ENCODE data around the gene PDE2A.

Gene PDE2A

GRCh38 chr11:72655014-72655413 is 19.2 kb downstream of the PDE2A start:
- no peak for DNase-seq

GRCh38 chr11:72653649-72654048 is 20.6 kb downstream of the PDE2A start:
- DNase-seq, result no peak

- no peak for DNase-seq
Observed at GRCh38 chr11:72652873-72653630, 21.2 kb downstream of the PDE2A start.

GRCh38 chr11:72652133-72652532 is 22.1 kb downstream of the PDE2A start:
- DNase-seq, result no peak

GRCh38 chr11:72649215-72649976 is 24.8 kb downstream of the PDE2A start:
- DNase-seq, result no peak

DNA sequence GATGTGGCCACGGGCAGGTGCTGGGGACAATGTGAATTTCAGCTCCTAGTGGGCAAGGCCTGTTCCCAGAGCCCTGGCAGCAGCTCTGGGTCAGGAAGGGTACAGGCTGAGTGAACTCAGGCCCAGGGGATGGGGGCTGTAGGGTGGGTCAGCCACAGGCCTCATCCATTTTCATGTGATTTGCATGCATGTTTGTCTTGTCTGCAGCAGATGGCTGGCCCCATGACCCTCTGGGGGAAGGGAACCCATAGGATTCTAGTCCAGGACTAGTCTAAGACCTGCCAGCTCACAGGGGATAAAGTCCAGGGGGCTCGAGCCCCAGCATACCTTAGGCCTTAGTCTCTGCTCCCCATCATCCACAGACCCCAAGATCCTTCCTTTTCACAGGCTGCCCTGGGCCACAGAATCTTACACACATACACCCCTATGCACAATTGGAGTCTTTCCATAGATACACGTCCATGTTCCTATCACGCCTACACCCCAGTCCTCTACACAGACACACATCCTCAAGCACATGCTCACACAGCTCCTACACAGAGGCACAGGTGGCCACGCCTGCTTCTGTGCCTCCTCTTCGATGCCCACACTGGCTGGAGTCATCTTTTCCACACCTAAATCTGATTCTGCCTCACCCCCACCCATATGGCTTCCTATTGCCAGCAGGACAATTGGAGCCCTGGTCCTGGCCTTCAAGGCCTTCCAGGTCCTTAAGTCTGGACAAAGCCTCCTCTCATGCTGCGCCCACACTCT is 25.7 kb downstream of the PDE2A start:
- no peak for DNase-seq

DNA sequence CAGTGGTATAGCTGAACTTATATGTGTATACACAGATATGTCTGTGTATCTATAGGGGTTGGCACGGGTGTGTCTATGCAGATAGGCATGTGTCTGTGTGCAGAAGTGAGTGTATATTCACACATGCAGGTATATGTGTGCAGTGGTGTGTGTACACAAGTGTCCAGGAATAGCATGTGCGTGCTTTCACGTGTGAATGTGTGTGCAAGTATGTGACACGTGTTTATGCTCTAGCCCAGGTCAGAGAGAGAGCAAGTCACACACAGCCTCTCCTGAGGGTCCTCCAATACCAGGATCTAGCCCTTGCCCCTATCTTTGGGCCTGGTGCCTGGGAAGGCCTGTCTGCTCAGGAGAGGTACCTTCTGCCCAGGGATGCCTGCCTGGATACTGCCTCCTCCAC is 26.3 kb downstream of the PDE2A start:
- no peak for DNase-seq

DNA sequence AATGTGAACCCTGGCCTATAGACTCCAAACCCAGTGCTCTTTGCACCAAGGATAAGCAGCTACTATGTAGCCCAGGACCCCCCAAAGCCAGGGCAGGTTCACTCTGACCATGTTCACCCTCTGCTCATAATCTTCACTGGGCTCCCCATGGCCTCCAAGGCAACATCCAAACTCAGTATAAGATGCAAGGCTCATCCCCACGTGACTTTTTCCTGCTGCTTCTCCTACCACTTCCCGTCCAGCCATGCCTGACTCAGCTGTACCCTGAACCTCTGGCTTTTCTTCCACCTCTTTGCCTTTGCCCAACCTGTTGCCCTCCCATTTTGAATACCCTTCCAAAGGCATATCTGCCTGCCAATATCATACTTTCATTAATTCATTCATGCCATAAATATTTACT is 27.8 kb downstream of the PDE2A start:
- DNase-seq, result no peak

- no peak for DNase-seq
Observed at GRCh38 chr11:72646024-72646423, 28.2 kb downstream of the PDE2A start.

- DNase-seq, result no peak
Observed at GRCh38 chr11:72643547-72643946, 30.7 kb downstream of the PDE2A start.

- no peak for DNase-seq
Observed at GRCh38 chr11:72642884-72643522, 31.2 kb downstream of the PDE2A start.

DNA sequence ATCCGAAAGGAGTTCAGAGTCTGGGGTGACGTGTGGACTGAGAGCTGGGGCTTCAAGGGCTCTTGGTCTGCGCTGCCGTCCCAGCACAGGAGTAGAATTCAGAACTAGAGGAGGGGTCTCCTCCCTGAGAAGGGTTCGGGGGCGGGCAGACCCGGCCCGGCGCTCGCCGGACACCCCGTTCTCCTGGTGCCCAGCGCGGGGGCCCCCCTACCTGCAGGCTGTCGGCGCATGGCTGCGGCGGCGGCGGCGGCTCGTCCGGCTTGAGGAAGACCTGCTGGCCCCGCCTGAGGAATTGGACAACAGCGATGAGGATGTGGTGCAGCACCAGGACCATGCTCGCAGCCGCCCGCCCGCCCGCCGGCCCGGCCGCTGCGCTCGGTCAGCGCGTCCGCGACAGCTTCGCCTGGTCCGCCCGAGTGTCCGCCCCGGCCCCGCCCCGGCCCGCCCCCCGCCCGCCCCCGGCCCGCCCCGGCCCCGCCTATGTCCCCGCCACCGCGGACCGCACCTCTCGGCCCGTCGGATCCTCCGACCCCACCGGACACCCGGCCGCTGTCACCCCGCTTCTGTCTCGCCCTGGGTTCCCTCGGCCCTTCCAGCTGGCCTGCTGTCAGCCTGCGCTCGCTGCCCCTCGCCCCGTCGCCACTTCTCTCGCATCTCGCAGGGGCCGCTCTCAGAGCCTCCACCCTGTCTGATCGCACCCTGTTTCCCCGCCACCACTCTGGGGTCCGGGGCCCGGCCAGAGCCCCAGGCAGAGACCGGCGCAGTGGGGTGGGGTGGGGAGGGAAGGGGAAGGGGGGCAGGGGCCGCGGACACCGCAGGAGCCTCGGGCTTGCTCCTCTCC is 32.0 kb downstream of the PDE2A start:
- DNase-seq, result no peak

GRCh38 chr11:72641522-72642042 is 32.6 kb downstream of the PDE2A start:
- DNase-seq, result no peak

DNA sequence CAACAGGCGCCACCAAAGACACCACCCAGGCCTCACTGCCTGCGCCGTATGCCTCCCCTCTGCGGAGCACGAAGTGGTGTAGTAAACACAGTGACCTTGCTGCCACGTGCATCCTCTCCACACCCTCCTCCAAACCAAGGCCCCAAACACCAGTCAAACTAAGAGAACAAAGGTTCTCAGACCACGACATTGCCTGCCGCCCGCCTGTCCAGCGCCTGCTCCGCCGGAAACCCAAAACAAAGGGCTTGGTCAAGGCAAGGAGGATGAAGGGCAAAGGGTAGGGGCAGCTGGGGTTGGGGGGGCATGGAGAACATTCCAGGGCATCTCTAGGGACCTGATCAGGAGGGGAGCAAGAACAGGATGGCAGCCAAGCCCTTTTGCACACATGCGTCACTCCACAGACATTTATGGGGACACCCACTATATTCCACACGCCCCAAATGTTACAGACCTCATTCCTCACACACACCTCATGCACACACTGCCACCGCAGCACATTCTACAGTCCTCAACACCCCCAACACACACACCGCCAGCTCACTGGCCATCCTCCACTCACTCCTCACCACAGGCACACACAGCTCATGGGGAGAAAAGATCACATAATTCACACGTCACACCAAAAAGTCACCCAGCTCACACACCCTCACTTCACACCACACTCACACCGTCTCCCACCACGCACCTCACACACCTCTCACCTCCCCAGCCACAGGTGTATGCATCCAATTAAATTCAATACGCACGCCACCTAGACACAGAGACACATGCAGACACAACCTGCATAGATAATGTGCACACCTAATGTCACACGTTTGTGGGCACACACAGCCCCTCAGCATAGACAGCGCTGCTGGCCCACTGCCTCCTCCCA is 34.5 kb downstream of the PDE2A start:
- no peak for DNase-seq

- DNase-seq, result no peak
Observed at GRCh38 chr11:72637926-72638325, 36.3 kb downstream of the PDE2A start.

DNA sequence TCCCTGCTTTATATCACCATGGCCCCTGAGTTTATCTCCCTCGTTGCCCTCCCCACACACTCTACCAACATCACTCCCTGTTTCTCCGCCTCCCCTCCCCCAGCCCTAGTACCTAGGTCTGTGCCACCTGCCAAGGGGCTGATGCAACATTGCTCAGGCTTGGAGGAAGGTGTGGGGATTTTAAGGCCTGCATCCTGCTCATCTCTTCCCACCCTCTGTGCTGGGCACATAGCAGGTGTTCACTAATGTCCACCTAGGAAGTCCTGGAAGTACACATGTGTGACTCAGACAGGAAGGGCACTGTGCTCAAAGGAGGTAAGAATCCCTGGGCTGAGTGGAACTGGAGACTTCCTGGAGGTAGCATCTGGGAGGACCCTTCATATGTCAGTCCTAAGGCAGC is 37.0 kb downstream of the PDE2A start:
- DNase-seq, result no peak

DNA sequence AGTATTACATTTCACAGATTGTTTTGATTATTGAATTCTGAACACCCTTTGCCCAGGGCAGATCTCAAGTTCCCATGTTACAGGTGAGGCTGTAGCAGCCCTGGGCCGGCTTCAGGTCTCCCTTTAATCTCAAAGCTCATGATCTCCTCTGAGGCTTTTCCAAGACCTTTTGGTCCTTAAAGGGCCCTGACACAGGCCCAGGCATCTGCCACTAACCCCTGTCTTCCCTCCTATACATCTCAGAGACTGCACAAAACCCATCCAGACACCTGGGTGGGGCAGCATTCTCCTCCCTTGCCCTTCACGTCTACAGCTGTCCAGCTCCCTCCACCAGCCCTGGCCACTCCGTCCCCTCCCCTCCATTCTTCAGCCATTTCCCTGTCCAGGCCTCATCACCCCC is 37.8 kb downstream of the PDE2A start:
- DNase-seq, result no peak

DNA sequence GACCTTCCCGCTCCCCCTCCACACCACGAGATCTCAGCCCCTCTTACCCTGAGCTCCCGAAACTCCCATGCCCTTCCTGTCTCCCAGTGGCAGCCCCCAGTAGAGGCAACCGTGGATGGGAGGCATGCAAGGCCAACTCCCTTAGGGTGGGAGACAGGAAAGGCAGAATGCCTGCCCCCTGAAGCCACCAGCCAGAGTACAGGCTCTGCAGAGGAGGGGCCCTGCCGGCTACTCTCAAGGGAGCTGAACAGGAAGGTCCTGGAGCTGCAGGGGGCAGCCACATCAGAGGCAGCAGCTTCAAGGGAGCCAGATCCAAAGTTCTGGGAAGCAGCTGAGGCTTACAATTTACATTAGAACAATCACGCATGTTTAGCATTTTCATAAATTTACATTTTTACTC is 38.3 kb downstream of the PDE2A start:
- no peak for DNase-seq

DNA sequence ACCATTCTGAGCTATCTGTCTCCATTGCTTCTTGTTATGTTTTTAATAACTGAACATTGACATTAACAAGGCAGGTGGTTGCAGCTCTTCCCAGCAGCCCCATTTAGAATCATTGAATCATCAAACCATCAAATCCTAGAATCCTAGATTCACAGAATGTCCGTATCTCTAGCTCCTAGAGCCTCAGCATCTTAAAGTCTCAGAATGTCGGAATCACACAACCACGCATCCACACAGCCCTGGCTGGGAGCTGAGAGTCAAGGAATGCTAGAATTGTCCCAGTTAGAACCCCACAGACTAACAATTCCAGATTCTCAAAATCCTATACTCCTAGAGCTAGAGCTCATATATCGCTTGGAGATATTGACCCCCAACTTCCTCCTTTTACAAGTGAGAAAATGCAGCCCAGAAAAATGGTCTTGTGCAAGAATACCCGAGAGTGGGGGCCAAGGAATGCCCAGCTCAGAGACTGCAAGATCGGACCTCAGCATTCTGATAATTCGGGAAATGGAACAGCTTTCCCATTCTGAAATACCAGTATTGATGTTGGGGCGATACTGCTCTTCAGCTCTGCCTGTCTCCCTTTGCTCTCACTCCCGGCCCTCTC is 38.8 kb downstream of the PDE2A start:
- no peak for DNase-seq

- no peak for DNase-seq
Observed at GRCh38 chr11:72634472-72635095, 39.6 kb downstream of the PDE2A start.
